ENCODE data around the gene PTPN18.
A peak's percentile ranks its signal among the peaks of the same experiment; 100 is the strongest.

The PTPN18 gene

DNA sequence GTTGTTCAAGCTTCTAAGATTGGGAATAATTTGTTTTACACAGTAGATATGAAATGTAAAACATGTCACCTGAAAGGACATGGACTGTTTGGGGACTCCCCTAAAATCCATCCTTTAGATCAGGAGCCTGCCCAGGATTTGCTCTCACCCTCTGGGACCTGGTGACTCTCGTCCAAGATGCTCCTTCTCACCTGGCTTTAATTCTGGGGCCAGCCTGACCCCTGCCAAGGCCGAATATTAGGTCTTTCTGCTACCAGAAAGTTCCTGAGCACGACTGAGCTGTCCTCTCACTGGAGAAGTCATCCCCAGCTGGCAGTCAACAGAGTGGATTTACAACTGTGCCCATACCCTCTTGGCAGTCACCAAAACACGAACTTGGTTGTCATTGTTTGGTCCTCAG is 25.3 kb downstream of the PTPN18 start:
- H3K4me3 Mint-ChIP-seq, result no peak overlapping the region
- no peaks in the 10 kb centered on the region for H3K27me3 Mint-ChIP-seq (ENCODE audit: low read depth)
- H3K4me1 Mint-ChIP-seq, result no peaks in the 10 kb centered on the region
- TF ChIP-seq, protein P1, sequence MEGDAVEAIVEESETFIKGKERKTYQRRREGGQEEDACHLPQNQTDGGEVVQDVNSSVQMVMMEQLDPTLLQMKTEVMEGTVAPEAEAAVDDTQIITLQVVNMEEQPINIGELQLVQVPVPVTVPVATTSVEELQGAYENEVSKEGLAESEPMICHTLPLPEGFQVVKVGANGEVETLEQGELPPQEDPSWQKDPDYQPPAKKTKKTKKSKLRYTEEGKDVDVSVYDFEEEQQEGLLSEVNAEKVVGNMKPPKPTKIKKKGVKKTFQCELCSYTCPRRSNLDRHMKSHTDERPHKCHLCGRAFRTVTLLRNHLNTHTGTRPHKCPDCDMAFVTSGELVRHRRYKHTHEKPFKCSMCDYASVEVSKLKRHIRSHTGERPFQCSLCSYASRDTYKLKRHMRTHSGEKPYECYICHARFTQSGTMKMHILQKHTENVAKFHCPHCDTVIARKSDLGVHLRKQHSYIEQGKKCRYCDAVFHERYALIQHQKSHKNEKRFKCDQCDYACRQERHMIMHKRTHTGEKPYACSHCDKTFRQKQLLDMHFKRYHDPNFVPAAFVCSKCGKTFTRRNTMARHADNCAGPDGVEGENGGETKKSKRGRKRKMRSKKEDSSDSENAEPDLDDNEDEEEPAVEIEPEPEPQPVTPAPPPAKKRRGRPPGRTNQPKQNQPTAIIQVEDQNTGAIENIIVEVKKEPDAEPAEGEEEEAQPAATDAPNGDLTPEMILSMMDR (IDR thresholded peaks at IDR 0.05; ENCODE audit: unreplicated experiment in 3 of 3), result no peak
- no peaks in the 10 kb centered on the region for H3K36me3 Mint-ChIP-seq (ENCODE audit: low read depth)
- H3K27ac Mint-ChIP-seq, result no peak overlapping the region
- no peaks in the 10 kb centered on the region for H3K9me3 Mint-ChIP-seq

DNA sequence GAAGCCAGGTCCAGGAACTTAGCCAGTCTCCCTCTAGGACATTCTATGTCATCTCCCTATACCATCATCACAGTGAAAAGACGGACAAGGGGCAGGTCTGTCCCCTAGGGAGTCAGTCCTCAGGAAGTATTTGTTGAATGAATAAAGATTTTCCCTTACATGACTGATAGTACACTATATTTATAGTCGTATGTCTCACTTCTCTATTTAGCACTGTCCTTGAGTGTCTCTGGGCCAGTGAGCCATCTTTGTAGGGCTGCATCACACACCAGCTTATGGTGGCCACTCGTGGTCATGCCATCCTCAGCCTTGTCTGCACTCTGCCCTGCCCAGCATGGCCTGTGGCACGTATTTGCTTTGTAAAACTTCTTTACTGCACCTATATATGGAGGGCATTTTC is 25.8 kb downstream of the PTPN18 start:
- Mint-ChIP-seq H3K4me3 (no peak overlapping the region), H3K27ac (no peak overlapping the region), H3K27me3 (ENCODE audit: low read depth) (no peaks in the 10 kb centered on the region), H3K9me3 (no peaks in the 10 kb centered on the region), H3K4me1 (peaks cover under 1% of the 10 kb centered on the region), H3K36me3 (ENCODE audit: low read depth) (no peaks in the 10 kb centered on the region)
- TF ChIP-seq, protein P1 (IDR thresholded peaks at IDR 0.05; ENCODE audit: unreplicated experiment in 3 of 3), result no peak

DNA sequence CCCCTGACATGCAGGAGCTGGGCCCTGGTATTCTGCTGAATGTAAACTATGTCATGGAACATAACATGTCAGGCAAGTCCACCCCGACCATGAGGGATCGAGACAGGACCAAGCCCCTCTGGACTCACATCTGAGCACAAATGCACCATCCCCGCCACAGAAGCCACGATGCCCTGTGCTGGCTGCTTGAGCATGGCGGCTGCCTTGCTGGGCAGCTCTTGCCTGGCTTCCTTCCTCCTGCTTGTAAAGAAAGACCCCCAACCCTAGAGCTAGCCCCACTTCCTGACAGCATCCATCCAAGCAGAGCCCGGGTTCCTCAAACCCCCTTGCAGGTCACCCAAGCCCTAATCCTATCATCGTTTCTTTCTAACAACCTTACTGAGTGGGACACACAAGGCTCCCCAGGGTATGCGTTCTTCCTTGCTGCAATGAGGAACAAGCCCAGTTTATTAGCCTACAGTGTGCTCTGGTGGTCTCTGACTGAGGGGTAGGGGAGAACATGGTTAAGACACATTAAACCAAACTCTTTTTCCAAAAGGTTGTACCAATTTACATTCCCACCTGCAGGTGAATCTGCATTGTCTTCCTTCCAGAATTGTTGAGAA is 26.6 kb downstream of the PTPN18 start:
- no peak overlapping the region for H3K27ac Mint-ChIP-seq
- peaks cover 8% of the 10 kb centered on the region for H3K4me1 Mint-ChIP-seq
- H3K9me3 Mint-ChIP-seq, result no peaks in the 10 kb centered on the region
- TF ChIP-seq, protein P1 (IDR thresholded peaks at IDR 0.05; ENCODE audit: unreplicated experiment in 3 of 3), result no peak
- H3K27me3 Mint-ChIP-seq (ENCODE audit: low read depth), result no peaks in the 10 kb centered on the region
- H3K36me3 Mint-ChIP-seq (ENCODE audit: low read depth), result no peaks in the 10 kb centered on the region
- no peak overlapping the region for H3K4me3 Mint-ChIP-seq

DNA sequence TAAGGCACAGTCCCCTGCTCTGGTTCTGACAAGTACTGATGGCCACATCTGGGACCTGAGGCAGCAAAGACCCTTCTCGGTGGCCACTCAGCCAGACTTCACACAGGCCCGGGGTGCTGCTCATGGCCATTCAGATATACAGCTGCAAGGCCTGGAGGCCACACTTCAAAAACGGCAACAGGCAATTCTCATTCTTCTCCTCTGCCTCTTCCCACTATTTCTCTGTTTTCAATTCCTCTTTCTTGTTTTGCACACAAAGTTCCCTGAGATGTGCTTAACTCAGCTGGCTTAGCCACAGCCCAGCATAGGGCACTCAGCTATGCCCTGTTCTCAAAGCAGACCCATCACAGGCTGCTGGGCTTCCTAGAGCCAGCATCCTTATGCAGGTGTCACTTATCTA is 29.9 kb downstream of the PTPN18 start:
- Mint-ChIP-seq H3K4me1 (peaks cover 9% of the 10 kb centered on the region), H3K27ac (no peak overlapping the region), H3K4me3 (no peak overlapping the region), H3K27me3 (ENCODE audit: low read depth) (no peaks in the 10 kb centered on the region), H3K9me3 (no peaks in the 10 kb centered on the region), H3K36me3 (ENCODE audit: low read depth) (no peaks in the 10 kb centered on the region)
- TF ChIP-seq, protein P1 (IDR thresholded peaks at IDR 0.05; ENCODE audit: unreplicated experiment in 3 of 3), result no peak

DNA sequence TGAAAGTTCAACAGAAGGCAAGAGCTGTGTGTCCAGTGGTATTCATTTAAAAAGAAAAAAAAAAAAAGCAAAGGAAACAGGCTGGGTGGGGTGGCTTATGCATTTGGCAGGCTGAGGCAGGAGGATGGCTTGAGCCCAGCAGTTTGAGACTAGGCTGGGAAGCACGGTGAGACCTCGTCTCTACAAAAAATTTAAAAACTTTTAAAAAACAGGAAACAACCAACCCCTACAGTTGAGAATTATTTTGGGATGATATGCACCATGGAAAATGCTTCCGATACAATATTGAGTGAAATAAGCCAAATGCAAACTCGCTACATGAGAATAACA is 31.2 kb downstream of the PTPN18 start:
- Mint-ChIP-seq H3K27ac (peak overlapping the region in 2 of 3 experiments; percentile 16 to 34), H3K4me1 (peaks cover 18% of the 10 kb centered on the region), H3K9me3 (no peaks in the 10 kb centered on the region), H3K27me3 (ENCODE audit: low read depth) (peaks cover 2% of the 10 kb centered on the region), H3K36me3 (ENCODE audit: low read depth) (no peaks in the 10 kb centered on the region), H3K4me3 (peak overlapping the region in 1 of 3 experiments; percentile 59)
- TF ChIP-seq, protein P1 (IDR thresholded peaks at IDR 0.05; ENCODE audit: unreplicated experiment in 3 of 3), result no peak

DNA sequence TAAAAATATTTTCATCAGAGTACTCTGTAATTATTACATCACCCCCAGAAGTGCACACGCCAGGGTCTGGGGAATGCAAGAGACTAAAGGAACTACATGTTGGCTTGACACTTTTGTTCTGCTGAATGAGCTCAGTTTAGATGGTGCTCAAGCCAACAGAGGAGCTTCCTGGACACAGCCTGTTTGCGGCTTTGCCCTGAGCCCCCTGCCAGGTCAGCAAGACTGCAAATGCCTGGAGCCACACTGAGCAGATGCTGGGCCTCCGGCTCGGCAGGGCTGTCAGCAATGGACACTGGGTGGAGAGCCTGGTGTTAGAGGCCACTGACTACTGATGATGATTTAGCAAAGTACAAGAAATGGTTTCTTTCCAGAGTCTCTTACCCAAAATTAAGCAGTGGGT is 31.9 kb downstream of the PTPN18 start:
- no peak overlapping the region for H3K27ac Mint-ChIP-seq
- H3K27me3 Mint-ChIP-seq (ENCODE audit: low read depth), result peaks cover 3% of the 10 kb centered on the region
- TF ChIP-seq, protein P1 (IDR thresholded peaks at IDR 0.05; ENCODE audit: unreplicated experiment in 3 of 3), result no peak
- H3K9me3 Mint-ChIP-seq, result no peaks in the 10 kb centered on the region
- H3K36me3 Mint-ChIP-seq (ENCODE audit: low read depth), result no peaks in the 10 kb centered on the region
- H3K4me1 Mint-ChIP-seq, result peaks cover 22% of the 10 kb centered on the region
- H3K4me3 Mint-ChIP-seq, result no peak overlapping the region

Measured in nephron (organoid).